NCI-H1417 (cell line): ENCODE results near the gene TDO2.
"Not testable (repeated sequence)": the region's sequence is repeated elsewhere in the genome, so short reads cannot be mapped to it uniquely, and the experiment has no call there.

Experiments
- DNase-seq, 3 experiments: peaks; one replicate each; lab custom pipeline; 2025; lab: John Stamatoyannopoulos, UW

The TDO2 gene

GRCh38 chr4:155907556-155907955, 4.1 kb downstream of the TDO2 start:
- DNase-seq, result no peak

- no peak for DNase-seq
Measured at GRCh38 chr4:155908187-155909139, 5.0 kb downstream of the TDO2 start.

GRCh38 chr4:155909615-155910226, 6.2 kb downstream of the TDO2 start:
- no peak for DNase-seq

- no peak for DNase-seq
Measured at GRCh38 chr4:155911905-155912304, 8.4 kb downstream of the TDO2 start.

GRCh38 chr4:155914782-155915181, 11.3 kb downstream of the TDO2 start:
- no peak for DNase-seq

GRCh38 chr4:155921597-155921996, 18.1 kb downstream of the TDO2 start:
- no peak for DNase-seq

- DNase-seq, result no peak
Measured at GRCh38 chr4:155924637-155925036, 21.1 kb downstream of the TDO2 start.

GRCh38 chr4:155929833-155930232, 26.3 kb downstream of the TDO2 start:
- no peak for DNase-seq

- DNase-seq, result peak in 1 of 3 experiments; percentile 17
Measured at GRCh38 chr4:155930330-155930729, 26.8 kb downstream of the TDO2 start.

- no peak for DNase-seq
Measured at GRCh38 chr4:155931634-155932033, 28.1 kb downstream of the TDO2 start.

GRCh38 chr4:155934634-155935033, 31.1 kb downstream of the TDO2 start:
- DNase-seq, result not testable (repeated sequence)

GRCh38 chr4:155935389-155935986, 32.0 kb downstream of the TDO2 start:
- DNase-seq, result no peak

- no peak for DNase-seq
Measured at GRCh38 chr4:155941085-155941790, 37.7 kb downstream of the TDO2 start.

GRCh38 chr4:155941820-155942219, 38.3 kb downstream of the TDO2 start:
- peak in 1 of 3 experiments; percentile 8 for DNase-seq

GRCh38 chr4:155943605-155944291, 40.3 kb downstream of the TDO2 start:
- DNase-seq, result peak in 2 of 3 experiments; percentile 14 to 81

- peak in 2 of 3 experiments; percentile 5 to 8 for DNase-seq
Measured at GRCh38 chr4:155944516-155944915, 41.0 kb downstream of the TDO2 start.

GRCh38 chr4:155946486-155946885, 43.0 kb downstream of the TDO2 start:
- DNase-seq, result peak in 1 of 3 experiments; percentile 7

- no peak for DNase-seq
Measured at GRCh38 chr4:155948541-155948940, 45.0 kb downstream of the TDO2 start.

GRCh38 chr4:155950461-155950860, 47.0 kb downstream of the TDO2 start:
- DNase-seq, result peak in 1 of 3 experiments; percentile 15

- no peak for DNase-seq
Measured at GRCh38 chr4:155952501-155952901, 49.0 kb downstream of the TDO2 start.
